Non-pigmented ciliary epithelial cell (primary cell): ENCODE results near the gene EFNB1.

ENCODE experiments used
- DNase-seq: peaks from one replicate; pipeline ENCODE4 v3.0.0-alpha.2; 2010; ENCODE audit warnings: low read depth

The EFNB1 gene

DNA sequence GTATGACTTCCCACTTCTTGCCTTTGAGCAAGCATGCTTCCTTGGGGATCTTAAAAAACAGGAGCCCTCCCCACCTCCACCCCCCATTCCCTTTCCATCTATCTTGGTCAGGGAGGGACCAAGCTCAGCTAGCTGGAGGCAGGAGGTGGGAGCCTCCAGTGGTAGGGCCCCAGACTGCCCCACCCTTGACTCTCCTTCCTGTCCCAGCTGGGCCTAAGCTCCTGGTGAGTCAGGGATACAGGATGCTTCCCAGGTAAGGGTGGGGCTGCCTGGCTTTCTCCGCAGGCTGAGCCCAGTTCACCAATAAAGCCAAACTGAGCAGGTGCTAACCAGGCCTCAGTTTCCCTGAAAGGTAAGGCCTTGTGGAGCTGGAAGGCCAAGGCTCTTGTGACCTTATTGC, 15.2 kb downstream of the EFNB1 start:
- no peak for DNase-seq

- no peak for DNase-seq
These were observed 15.8 kb downstream of the EFNB1 start for GRCh38 chrX:68844581-68844980.

DNA sequence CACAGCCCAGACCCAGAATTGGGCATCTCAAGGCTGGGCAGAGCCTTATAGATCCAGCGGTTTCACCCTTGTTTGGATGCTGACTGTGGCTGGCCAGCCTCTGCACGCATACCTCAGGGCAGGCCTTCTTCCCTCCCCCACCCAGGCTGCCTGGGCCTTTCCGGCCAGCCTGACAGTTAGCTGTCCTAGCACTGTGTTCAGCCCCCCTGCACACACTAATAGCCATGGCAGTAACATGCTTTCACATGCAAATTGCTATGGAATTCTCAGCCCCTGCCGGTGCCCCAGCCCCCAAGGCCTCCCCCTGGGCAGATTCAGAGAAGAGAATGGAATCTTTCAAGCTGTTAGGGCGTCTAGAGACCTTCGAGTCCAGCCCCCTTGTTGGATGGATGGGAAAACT, 17.7 kb downstream of the EFNB1 start:
- no peak for DNase-seq

DNA sequence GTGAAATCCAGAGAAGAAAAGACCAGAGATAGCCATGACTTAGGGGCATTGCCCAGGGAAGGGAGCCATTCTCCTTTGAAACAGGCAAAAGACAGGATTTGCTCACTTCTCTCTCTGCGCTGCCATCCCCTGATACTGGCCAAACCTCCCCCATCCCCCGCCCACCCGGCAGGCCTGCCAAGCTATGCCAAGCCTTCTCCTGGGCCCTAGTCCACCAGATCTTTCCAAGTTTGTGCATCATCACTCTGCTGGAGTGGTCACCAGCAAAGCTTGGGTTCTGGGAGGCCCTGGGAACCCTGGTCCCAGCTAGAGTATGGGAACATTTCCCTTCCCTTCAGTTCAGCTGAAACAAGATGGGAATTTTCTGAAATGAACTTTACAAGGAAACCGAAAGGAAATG, 18.4 kb downstream of the EFNB1 start:
- DNase-seq = no peak

- no peak for DNase-seq
These were observed 19.5 kb downstream of the EFNB1 start for GRCh38 chrX:68848189-68848940.

DNA sequence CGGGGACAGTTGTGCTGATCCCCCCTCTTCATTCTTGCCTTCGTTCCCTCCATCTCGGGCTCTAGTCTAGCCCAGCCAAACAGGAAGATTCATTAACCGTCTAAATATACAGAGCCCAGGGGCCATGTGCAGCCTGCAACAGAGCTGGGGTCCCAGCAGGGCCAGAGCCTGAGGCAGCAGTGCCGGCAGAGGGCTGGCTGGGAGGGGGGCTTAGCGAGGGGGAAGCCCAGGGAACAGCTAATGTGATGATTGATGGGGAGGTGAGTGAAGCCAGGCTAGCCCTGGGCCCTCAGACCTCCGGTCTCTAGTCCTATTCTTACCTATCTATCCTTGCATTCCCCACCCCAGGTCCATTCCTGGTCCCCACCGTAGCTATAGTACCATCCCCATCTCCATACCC, 22.3 kb downstream of the EFNB1 start:
- no peak for DNase-seq

DNA sequence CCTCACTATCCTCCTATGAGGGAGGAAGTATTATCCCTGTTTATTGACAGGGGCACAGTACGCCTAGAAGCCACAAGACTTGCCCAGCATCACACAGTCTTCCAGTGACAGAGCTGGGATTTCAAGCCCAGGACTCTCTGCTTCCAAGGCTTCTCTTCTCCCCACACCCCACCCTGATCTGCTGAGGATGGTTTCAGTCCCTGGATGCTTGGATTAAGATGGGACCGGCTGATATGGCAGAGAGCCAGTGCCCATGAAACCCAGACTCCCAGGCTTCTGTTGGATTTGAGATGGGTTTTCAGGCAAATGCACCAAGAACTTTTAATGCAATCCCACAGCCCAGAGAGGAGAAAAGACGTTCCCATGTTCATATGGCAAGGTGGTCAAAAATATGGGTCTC, 23.2 kb downstream of the EFNB1 start:
- no peak for DNase-seq

GRCh38 chrX:68853665-68854251, 24.9 kb downstream of the EFNB1 start:
- no peak for DNase-seq

- no peak for DNase-seq
These were observed 36.5 kb downstream of the EFNB1 start for GRCh38 chrX:68865300-68865699.

DNA sequence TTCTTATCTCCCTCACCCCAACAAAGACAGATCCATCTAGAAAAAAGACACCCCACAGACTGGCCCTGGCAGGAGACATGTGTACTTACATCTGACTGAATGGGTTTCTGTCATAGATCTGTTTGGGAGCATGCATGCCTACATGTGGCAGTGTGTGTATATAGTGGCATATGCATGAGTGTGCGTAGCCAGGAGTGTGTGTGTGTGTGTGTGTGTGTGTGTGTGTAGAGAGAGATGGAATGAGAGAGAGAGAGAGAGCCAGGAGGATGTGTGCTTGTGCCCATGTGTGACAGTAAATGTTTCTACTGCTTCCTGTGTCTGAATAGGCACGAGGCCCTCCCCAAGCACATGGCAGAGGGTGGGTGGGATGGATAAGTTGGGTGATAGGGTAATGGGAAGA, 37.1 kb downstream of the EFNB1 start:
- no peak for DNase-seq

- no peak for DNase-seq
These were observed 38.8 kb downstream of the EFNB1 start for GRCh38 chrX:68867458-68868112.

DNA sequence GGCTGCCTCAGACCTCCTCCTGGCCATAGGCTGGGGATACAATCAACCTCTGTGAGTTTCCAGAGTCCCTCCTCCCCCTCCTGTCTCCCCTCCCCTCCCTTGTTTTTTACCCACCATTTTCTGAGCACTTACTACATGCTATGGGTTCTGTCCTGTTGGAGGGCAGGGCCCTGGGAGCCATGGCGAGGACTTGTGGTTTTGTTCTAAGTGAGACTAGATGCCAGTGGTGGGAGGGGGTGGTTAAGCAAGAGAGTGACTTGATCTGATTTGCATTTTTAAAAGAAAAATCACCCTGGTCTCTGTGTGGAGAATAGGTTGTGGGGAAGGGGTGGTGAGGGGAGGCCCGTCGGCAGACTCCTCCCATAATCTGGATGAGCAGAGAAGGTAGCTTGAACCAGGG, 39.5 kb downstream of the EFNB1 start:
- DNase-seq = no peak

DNA sequence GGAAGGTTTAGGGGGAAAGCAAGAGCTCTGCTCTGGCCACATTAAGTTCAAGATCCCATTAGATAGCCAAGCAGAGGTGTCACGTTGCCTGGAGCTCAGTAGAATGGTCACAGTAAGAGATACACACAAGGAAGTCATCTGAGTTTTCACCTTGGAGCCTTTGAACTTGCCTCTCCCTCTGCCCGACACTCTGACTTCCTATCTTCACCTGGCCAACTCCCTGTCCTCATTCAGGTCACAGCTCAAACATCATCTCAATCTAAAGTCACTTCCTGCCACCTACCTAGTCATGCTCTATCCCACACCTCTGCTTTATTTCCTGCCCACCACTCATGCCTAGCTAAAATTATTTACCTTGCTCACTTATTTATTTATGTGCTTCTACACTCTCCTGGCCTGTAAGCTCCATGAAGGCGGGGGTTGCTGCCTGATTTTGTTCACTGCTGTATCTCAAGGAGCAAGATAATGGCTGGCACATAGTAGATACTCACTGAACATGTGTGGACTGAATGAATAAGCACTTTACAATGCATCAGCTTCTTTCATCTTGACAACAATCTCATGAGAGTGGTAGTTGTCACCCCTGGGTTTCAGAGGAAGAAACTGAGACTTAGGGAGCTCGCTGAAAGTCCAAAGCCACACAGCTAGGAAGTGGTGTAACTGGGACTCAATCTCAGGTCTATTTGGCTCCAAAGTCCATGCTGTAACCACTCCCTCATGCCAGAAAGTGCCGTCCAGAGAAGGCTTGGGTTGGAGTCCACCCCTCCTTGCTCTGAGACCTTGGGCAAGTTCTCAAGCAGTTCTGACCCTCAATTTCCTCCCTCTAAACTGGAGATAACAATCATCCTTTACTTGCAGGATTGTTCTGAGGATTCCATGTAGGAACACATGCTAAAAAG, 40.3 kb downstream of the EFNB1 start:
- no peak for DNase-seq

GRCh38 chrX:68870357-68870756, 41.5 kb downstream of the EFNB1 start:
- no peak for DNase-seq

GRCh38 chrX:68872171-68872570, 43.4 kb downstream of the EFNB1 start:
- no peak for DNase-seq

- no peak for DNase-seq
These were observed 45.3 kb downstream of the EFNB1 start for GRCh38 chrX:68874076-68874475.

GRCh38 chrX:68876731-68877130, 47.9 kb downstream of the EFNB1 start:
- DNase-seq = no peak

- no peak for DNase-seq
These were observed 48.8 kb downstream of the EFNB1 start for GRCh38 chrX:68877606-68878005.

- DNase-seq = no peak
These were observed 50.3 kb downstream of the EFNB1 start for GRCh38 chrX:68878977-68879645.

DNA sequence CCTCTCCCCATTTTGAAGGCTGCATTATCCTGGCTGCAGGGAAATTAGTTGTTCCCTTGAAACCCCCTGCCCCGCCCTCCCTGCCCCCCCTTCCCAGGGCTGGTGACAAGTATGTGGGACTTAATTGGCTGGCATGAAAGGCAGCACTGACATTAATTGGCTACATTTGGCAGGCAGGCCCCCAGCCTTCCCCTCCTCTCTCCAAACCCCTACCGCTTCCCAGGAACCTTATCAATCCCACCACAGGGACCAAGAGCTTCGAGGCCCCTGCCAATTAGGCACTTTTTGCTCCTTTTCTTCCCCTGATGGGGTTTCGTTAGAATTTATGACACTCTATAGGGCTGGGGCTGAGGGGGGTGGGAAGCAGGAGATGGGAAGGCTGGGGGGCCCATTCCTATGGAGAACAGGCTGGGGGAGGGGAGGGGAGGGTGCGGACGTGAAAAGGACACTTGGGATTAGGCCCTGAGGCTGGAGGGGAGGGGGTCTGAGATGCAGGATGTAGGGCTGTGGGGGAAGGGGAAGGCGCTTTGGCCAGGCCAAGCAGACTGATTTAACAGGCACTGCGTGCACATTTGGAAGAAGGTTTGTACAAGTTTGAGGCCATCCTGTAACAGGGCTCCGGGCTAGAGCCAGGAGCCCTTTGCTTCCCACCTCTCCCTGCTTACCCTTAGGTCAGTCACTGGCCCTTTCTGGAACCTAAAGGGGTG, 52.2 kb downstream of the EFNB1 start:
- DNase-seq = no peak

DNA sequence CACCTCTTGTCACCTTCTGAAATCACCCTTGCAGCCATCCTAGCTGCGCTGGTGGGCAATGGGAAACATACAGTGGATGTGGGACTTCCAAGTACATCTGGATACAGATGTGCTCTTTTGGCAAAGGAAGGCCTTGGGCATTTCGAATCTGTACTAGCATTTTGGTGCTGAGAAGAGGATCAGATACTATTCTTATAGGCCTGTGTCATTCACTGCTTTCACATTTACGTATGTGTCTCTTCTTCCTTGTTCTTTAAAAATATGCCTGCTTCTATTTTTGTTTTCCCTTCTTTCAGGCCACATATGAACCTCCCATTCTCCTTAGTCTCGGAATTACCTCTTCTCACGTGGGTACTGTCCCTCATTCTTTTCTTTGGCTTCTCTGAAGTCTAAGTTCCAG, 53.1 kb downstream of the EFNB1 start:
- no peak for DNase-seq
